Activated CD4-positive, alpha-beta memory T cell treated with anti-CD3 and anti-CD28 coated beads for 36 hours (primary cell): ENCODE data around the gene SELENOP. TPM values are rescaled to one million over a fixed set of nuclear protein-coding genes. Genes with fewer than 3 reads are reported as not detected.

Experiments
- CTCF ChIA-PET: fragments of 350-600 bp; sonication (Branson Sonifier 250); formaldehyde crosslinking; loops from one replicate; lab custom pipeline; 2021; ENCODE audit warnings: antibody characterized with exemption, inconsistent platforms; lab: Charles Lee
- POLR2A ChIA-PET: fragments of 350-600 bp; sonication (Branson Sonifier 250); formaldehyde crosslinking; loops from one replicate; lab custom pipeline; 2021; ENCODE audit warnings: antibody characterized with exemption; lab: Charles Lee
- DNase-seq: peaks from one replicate; pipeline ENCODE4 v3.0.0-alpha.2; 2020
- H3K27ac Mint-ChIP-seq: one replicate; pipeline ENCODE4 v1.8.0; 2021; ENCODE audit warnings: mixed read lengths
- H3K27me3 Mint-ChIP-seq: one replicate; pipeline ENCODE4 v1.8.0; 2021; ENCODE audit warnings: mixed read lengths
- H3K36me3 Mint-ChIP-seq: one replicate; pipeline ENCODE4 v1.8.0; 2021; ENCODE audit warnings: mixed read lengths
- H3K4me1 Mint-ChIP-seq: one replicate; pipeline ENCODE4 v1.8.0; 2021; ENCODE audit warnings: low read depth, mixed read lengths
- H3K4me3 Mint-ChIP-seq: one replicate; pipeline ENCODE4 v1.8.0; 2021; ENCODE audit warnings: mild to moderate bottlenecking, mixed read lengths
- H3K9me3 Mint-ChIP-seq: one replicate; pipeline ENCODE4 v1.8.0; 2021; ENCODE audit warnings: mixed read lengths
- intact Hi-C: fragments of 100-400 bp; cut with micrococcal nuclease; formaldehyde crosslinking; loops from one replicate; pipeline ENCODE4 v1.15.1; 2023
- total RNA-seq, 2 experiments: library from RNA; stranded (reverse); gene quantifications; one replicate each; pipeline ENCODE4 v1.2.3, GENCODE V29; 2021

Gene SELENOP
- total RNA-seq, 2 experiments from 2014 or later: not detected

DNA sequence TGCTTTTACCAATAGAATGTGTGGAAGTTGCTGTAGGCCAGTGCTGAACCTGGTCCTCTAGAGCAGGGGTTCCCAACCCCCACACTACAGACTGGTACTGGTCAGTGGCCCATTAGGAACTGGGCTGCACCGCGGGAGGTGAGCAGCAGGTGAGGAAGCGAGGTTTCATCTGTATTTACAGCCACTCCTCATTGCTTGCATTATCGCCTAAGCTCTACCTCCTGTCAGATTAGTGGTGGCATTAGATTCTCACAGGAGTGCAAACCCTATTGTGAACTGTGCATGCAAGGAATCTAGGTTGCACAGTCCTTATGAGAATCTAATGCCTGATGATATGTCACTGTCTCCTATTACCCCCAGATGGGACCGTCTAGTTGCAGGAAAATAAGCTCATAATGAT is 61.2 kb downstream of the SELENOP start:
- Mint-ChIP-seq H3K4me3 (no peak overlapping the region), H3K9me3 (no peaks in the 10 kb centered on the region), H3K27ac (no peak overlapping the region), H3K36me3 (no peaks in the 10 kb centered on the region), H3K27me3 (no peaks in the 10 kb centered on the region), H3K4me1 (peaks cover 7% of the 10 kb centered on the region)
- CTCF ChIA-PET: interaction anchor here (0.8 to 1.9 kb wide), 2 partner anchors 16 to 17 kb away, joined by 3 to 6 read pairs; no protein-coding TSS in a partner anchor
- POLR2A ChIA-PET: no interaction called here
- DNase-seq: no peak
- intact Hi-C loops: loop anchor here (10.0 kb wide), 1 partner anchor 314 kb away; no protein-coding TSS in a partner anchor

Other genes starting within 250 kb of the SELENOP start
- 1 to 10 TPM; 6.2 to 6.7 TPM for gene CCDC152, start 55.1 kb downstream of the SELENOP start, total RNA-seq
- gene ANXA2R, start 228.4 kb upstream of the SELENOP start, total RNA-seq: 1 to 10 TPM; 2.8 to 3.8 TPM